Posterior vena cava (tissue), 2 donors: ENCODE results near the gene TMEM259. TPM values are rescaled to one million over a fixed set of nuclear protein-coding genes. Genes with fewer than 3 reads are reported as not detected.
A peak's percentile ranks its signal among the peaks of the same experiment; 100 is the strongest.

Experiments
- DNase-seq: peaks from one replicate; pipeline ENCODE4 v3.0.0-alpha.2; 2020; ENCODE audit warnings: low spot score
- intact Hi-C, 2 donors: fragments of 100-400 bp; cut with DNase I; formaldehyde crosslinking; loops; one replicate each; pipeline versions ENCODE4 v1.14.1 to v1.14.2; 2022 to 2023
- total RNA-seq, 2 donors: library from RNA; stranded (reverse); fragmentation: NEBNext Ultra II Directional; extraction: Animal tissue kit (Norgen Biotek cat#: 25700); gene quantifications; one replicate each; pipeline ENCODE4 v1.2.1, GENCODE V29; 2021
- donor health status: DM: yes; HTN: yes; CAD: no.
- donor health status: DM: yes; HTN: yes; CAD: no.

Gene TMEM259
- total RNA-seq, 2 donors from 2014 or later, result 96.5 to 99.8 TPM

DNA sequence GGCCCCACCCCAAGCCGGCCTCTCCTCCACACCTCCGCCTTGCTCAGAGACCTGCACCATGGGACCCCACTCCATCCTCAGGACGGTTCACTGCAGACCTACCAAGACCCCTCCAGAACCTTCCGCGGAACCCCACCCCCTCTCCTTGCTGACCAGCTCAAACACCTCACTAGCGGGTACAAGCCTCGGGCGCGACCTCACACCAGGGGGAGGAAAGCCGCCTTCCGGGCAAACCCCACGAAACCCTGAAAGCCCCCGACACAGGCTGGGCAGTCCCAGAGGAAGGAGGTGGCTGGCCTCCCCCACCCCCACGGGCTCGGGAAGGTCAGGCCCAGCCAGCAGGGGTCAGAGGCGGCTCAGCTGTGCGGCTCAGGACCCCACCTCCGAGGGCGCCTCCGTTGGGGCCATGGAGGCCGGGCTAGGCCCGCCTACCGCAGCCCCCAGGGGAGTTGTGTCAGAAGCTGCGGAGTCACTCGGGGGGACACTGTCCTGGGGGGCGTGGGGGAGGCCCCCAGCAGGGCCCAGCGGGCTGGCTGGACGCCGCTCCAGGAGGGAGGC, 10.9 kb downstream of the TMEM259 start:
- intact Hi-C loops, result loop anchor here in 1 of 2 donors (10.0 kb wide), 1 partner anchor 175 kb away; no protein-coding TSS in a partner anchor

DNA sequence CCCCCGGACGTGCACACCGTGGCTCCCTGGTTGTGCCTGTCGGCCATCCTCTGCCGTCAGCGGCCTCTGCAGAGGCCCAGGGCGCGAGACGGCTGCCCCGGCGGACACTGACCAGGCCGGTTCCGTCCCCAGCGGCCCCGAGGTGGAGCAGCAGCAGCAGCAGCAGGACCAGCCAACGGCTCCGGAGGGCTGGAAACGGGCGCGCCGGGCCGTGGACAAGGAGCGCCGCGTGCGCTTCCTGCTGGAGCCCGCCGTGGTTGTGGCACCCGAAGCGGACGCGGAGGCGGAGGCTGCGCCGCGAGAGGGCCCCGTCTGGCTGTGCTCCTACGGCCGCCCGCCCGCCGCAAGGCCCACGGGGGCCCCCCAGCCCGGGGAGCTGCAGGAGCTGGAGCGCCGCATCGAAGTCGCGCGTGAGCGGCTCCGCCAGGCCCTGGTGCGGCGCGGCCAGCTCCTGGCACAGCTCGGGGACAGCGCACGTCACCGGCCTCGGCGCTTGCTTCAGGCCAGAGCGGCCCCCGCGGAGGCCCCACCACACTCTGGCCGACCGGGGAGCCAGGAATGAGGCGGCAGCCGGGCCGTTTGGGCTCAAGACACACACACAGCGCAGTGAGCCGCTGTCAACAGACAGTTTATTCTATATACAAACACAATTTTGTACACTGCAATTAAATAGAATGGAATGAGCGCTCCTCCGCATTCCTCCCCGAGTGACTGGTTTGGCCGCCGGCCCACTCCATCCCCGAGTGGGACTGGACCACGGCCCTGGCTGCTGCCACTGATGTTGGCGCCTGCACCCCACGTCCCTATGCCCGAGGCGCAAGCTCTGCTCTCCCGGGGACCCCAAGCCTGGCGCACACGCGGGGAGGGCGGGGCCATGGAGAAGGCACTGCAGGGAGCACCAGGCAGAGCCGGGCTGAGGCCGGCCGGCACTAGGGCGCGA, 11.6 kb downstream of the TMEM259 start:
- intact Hi-C loops, result no loop called here
- DNase-seq, result no peak

More for the DNA sequence above, 10.9 kb downstream of the TMEM259 start:
- no peak for DNase-seq

GRCh38 chr19:1008268-1009040, 12.5 kb downstream of the TMEM259 start:
- no peak for DNase-seq

DNA sequence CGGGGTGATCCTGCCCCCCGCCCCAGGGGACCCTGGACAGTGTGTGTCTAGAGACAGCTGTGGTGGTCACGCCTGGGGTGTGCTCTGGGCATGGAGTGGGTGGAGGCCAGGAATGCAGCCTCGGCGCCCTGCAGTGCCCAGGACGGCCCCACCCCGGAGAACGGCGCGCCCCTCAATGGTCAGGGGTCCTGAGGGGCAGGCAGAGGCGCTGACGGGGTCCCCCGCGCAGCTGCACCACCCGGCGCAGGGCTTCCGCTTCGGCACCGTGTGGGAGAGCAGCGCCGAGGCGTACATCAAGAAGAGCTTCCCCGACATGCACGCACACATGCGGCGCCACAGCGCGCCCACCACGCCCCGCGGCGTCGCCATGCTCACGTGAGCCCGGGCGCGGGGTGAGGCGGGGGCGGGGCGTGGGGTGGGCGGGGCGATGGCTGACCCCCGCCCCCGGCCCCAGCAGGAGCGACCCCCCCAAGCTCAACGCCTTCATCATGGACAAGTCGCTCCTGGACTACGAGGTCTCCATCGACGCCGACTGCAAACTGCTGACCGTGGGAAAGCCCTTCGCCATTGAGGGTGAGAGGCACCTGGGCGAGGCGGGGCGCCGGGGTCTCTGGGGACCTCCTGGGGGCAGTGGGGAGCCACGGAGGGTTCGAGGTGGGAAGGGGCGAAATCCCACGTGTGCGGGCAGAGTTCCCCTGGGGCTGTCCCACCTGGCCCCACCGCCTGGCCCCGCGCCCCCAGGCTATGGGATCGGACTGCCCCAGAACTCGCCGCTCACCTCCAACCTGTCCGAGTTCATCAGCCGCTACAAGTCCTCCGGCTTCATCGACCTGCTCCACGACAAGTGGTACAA, 13.3 kb downstream of the TMEM259 start:
- intact Hi-C loops, result no loop called here
- DNase-seq, result no peak

More at GRCh38 chr19:1008268-1009040, 12.5 kb downstream of the TMEM259 start:
- intact Hi-C loops, result no loop called here

- intact Hi-C loops, result no loop called here
Measured at GRCh38 chr19:1006711-1007398, 14.1 kb downstream of the TMEM259 start.

GRCh38 chr19:1004803-1005664, 15.9 kb downstream of the TMEM259 start:
- intact Hi-C loops, result no loop called here
- DNase-seq, result no peak

More at GRCh38 chr19:1006711-1007398, 14.1 kb downstream of the TMEM259 start:
- no peak for DNase-seq

GRCh38 chr19:1004204-1004802, 16.6 kb downstream of the TMEM259 start:
- intact Hi-C loops, result no loop called here
- DNase-seq, result no peak

- DNase-seq, result no peak
- intact Hi-C loops, result no loop called here
Measured at GRCh38 chr19:1003283-1003682, 17.6 kb downstream of the TMEM259 start.

- intact Hi-C loops, result no loop called here
- DNase-seq, result no peak
Measured at GRCh38 chr19:1002600-1002999, 18.3 kb downstream of the TMEM259 start.

DNA sequence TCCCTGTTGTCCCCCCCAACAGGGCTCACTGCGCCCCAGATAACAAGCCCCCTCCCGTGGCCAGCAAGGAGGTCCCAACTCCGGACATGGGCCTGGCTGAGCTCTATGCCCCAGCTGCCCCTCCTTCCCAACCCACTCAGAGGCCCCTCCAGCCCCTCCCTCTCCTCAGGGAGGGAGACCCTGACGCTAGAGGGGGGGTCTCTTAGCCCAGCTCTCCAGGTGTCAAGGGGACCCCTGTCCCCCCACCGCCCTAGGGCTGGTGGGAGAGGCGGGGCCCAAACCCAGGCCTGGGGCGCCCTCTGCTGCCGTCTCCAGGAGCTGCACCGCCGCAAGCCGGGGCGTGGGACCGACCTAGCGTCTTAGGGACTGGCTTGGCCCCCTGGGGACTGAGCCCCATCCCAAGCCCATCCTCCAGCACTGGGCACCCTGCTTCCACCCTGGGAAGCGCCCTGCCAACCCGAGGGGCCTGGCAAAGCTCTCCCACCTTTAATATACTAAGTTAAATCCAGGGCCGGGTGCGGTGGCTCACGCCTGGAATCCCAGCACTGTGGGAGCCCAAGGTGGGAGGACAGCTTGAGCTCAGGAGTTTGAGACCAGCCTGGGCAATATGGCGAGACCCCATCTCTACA, 19.3 kb downstream of the TMEM259 start:
- peak; percentile 91 for DNase-seq
- intact Hi-C loops, result no loop called here

- no peak for DNase-seq
- intact Hi-C loops, result loop anchor here in 1 of 2 donors (1.0 kb wide), 1 partner anchor 24 kb away; no protein-coding TSS in a partner anchor
Measured at GRCh38 chr19:1000591-1001537, 20.1 kb downstream of the TMEM259 start.

DNA sequence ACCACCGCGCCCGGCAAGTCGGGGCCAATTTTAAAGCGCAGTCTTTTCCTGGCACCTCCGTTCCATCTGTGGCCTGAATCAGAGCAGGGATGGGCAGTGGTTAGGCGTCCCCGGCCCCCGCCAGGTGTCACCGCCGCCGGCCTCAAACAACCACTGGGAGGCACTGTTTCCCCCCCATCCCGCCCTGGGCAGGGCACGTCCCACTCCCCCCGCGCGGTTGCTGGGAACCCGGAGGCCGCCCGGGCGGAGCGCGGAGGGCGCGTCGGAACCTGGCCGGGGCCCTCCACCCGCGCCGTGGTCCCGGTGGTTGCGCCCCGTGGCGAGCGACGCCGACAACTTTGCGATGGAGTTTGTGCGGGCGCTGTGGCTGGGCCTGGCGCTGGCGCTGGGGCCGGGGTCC, 20.8 kb downstream of the TMEM259 start, which contains the start of gene GRIN3B:
Gene GRIN3B (plus strand): TSS at position 325 of the 400 bp plus-strand sequence. CDS start 19 bp downstream, at position 344.
- intact Hi-C loops, result loop anchor here in 1 of 2 donors (1.0 kb wide), 1 partner anchor 23 kb away; no protein-coding TSS in a partner anchor
- DNase-seq, result peak; percentile 91

DNA sequence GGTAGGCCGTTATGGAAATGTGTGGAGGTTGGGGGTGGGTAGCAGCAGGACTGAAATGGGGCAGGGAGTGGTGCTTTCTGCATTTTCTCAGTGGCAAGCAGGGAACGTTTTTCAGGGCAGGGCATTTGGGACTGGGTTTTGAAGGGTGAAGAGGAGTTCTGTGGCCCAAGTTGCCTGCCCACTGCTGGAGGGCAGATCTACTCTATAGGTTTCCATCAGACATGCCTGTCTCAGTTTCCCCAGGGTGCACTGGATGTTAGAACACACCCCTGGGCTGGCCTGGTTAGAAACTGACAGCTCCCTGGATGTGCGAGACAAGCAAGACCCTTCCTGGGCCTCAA, 21.6 kb downstream of the TMEM259 start:
- no peak for DNase-seq
- intact Hi-C loops, result loop anchor here (10.0 kb wide), 2 partner anchors 225 to 235 kb away; no protein-coding TSS in a partner anchor

- no peak for DNase-seq
- intact Hi-C loops, result loop anchor here (10.0 kb wide), 2 partner anchors 223 to 233 kb away; no protein-coding TSS in a partner anchor
Measured at GRCh38 chr19:998064-998463, 22.9 kb downstream of the TMEM259 start.
